NCI-H1930 (cell line): ENCODE data around the gene FARS2.

Source experiments
- DNase-seq, 2 experiments: peaks; one replicate each; lab custom pipeline; 2025; lab: John Stamatoyannopoulos, UW

The FARS2 gene

GRCh38 chr6:5260661-5261544 is at the start of gene FARS2, which contains the start of gene LYRM4:
Gene FARS2 (plus strand): TSS chr6:5261513.
Gene LYRM4 (minus strand): TSS chr6:5260950. CDS start chr6:5260733, 217 bp downstream.
- peak; percentile 78 to 89 for DNase-seq

DNA sequence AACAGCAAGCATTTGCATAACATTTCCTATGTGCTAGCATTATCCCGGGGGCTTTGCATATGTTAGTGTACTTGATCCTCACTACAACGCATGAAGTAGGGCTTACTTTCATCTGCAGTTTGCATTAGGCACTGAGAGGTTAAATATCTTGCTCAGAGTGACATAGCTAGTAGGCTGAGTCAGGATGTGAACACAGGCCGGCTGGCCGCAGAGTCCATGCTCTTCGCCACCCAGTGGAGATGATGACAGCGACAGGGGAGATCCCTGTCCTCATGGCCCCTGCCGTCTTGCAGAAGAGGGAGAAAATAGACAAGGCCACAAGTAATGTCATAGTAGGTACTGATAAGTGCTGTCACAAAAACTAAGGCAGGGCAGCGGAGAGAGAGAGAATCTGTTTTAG is 47.5 kb upstream of the FARS2 start:
- DNase-seq: no peak

- peak in 1 of 2 experiments; percentile 10 for DNase-seq
Observed at GRCh38 chr6:5214570-5215052, 46.7 kb upstream of the FARS2 start.

DNA sequence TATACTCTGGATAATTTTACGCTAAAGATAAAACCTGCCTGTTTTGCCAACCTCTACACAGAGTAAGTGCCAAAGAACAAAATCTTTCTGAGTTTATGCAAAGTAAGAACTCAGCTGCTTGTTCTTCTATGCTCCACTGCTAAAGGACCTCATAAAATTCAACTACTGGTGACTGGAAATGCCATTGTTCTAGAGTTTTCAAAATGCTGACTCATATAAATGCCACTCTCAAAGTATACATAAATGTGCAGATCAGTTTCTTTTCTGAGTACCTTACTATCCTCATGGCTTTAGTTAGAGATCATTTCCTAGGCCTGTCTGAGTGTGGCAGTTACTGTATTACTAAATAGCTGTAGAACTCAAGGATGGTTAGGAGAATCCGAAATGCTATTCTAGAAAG is 46.2 kb upstream of the FARS2 start:
- no peak for DNase-seq

GRCh38 chr6:5215799-5216198 is 45.5 kb upstream of the FARS2 start:
- no peak for DNase-seq

DNA sequence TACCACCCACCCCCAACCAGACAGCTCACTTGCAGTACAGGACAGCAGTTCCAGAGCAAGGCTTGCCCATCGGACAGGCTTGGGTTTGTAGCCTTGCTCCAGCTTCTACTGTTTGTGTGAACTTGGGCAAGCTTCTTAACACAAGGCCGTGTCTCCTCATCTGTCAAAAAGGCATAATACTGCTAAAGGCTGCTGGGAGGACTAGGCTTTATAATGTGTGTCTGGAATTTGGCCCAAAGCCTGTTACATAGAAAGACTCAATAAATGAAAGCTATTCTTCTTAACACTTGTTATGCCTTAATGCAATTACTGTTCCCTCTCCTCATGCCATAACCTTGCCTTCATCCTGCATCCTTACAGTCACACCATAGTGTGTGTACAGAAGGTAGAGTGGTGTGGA is 44.0 kb upstream of the FARS2 start:
- no peak for DNase-seq

DNA sequence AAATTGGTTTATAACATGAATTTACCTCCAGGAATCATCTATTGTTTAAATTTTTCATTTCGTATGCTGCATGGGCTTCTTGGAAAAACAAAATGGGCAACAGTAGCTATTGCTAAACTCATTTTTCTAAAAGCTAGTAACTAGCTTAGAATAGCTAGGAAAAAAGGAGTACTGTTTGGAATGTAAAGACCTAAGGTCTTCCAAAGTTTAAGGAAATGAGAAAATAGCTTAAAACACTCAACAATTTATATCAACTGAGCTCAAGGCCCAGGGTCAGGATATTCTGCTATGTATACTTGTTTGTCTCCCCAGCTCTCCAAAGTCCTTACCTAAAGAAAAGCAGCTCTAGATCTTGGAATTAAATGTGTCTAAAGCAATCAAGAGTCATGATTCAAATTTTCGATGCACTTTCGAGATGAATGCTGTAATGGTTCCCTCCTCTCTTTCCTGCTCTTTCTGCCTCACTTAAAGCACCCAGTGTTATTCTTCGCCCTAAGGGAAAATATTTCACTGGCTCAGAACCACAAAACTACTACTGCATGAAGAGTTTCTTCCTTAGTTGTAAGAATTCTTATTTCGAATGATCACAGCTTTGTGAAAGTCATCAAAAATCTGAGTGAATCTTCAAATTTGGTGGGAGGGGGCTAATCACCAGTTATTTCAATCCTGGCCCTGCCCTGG is 42.2 kb upstream of the FARS2 start:
- DNase-seq: no peak

DNA sequence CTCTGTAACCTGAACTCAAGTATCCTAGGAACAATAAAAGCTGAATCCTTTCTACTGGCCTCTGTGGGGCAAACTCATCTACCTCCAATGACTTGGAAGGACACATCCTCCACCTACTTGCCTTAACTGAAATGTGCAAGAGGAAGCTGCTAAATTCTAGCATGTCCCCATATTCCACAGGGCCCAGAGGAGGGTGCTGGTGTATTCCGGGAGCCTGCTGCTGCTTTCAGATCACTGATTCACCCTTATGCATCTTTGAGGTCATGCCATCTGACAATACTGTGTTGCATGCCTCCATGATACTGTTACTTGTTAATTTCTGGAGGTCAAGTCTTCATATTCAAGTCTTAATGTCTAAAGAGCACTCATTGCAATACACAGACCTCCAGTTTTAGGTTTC is 40.9 kb upstream of the FARS2 start:
- DNase-seq: no peak

DNA sequence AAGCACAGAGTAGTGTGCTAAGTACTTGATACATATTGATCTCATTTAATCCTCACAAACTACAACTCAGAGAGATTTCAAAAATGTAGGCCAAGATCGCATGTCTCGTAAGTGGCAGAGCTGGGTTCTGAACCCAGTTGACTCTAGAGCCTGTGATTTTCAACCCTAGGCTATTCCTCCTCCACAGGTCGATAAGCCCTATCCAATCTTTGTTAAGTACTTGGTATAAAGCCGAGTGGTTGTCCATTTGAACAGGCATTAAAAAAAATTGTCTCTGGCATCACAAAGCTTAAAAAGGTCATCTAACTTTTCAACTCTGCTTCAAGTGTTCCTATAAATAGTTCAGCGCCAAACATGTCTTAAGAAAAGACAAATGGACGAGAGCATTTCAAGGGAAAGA is 38.0 kb upstream of the FARS2 start:
- DNase-seq: no peak

- no peak for DNase-seq
Observed at GRCh38 chr6:5229356-5229755, 32.0 kb upstream of the FARS2 start.

GRCh38 chr6:5230081-5230480 is 31.2 kb upstream of the FARS2 start:
- no peak for DNase-seq

GRCh38 chr6:5231289-5231688 is 30.0 kb upstream of the FARS2 start:
- no peak for DNase-seq

DNA sequence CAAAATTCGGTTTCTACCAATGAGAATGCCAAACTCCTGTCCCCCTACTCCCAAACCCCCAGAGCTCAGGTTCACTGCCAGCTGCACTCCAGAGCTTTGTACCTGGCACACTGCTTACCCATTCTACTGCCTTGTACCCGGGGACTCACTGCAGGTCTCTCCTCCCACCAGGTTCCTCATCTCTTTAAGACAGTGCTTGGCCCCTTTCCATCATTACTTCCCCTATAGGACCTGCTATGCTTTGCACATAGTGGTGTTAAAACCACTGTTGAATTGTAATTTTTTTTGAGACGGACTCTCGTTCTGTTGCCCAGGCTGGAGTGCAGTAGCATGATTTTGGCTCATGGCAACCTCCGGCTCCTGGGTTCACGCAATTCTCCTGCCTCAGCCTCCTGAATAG is 26.4 kb upstream of the FARS2 start:
- no peak for DNase-seq

DNA sequence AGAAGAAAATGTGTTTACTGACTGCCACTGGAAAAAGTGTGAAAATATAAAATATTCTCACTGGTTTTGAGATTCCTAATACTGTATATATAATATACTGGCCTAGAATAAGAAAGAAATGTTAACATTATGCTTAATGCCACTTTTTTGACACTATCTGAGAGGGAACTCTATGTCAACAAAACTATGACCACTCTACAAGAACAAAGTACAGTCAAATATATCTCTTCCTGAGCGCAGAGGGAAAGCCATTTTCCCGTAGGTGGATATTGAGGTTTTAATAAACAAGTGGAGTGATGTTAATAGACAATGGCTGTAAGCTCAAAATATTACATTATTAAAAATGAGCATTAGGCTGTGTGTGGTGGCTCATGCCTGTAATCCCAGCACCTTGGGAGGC is 25.5 kb upstream of the FARS2 start:
- no peak for DNase-seq

GRCh38 chr6:5237805-5238204 is 23.5 kb upstream of the FARS2 start:
- DNase-seq: no peak

DNA sequence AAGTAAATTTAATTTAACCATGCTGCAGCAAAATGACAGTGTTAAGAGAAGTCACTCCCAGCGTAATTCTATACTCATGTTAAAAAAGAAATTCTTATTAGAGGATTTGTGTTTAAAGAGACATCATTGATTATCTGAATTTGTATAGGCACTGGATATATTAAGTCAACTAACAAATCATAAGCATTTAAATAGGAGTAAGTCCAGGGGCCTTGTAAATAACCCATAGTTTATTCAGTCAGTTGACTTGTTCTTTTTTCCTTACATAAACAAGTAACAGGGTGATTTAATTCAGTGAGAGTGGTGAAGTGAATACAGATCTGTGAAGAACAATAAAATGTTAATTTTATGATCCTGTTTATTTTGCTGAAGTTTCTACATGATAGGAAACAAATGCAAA is 23.0 kb upstream of the FARS2 start:
- DNase-seq: no peak

- no peak for DNase-seq
Observed at GRCh38 chr6:5241252-5241651, 20.1 kb upstream of the FARS2 start.

DNA sequence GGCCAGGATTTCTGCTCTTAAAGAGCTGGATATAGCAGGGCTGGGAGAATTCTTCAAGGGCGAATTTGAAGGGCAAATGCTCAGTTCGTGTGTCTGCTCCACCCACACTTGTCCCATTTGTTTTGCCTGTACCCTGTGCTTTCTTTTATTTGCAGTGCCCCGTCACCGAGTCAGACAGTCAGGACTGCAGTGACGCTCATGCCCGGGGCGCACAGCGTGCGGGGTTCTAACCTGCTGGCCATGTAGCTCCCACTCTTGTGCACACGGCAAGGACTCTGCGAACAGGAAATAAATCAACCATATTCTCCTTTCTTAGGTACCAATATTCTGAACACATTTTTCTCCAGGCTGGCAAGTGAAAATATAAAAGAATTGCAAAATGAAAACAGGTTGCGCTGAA is 18.2 kb upstream of the FARS2 start:
- DNase-seq: no peak

- no peak for DNase-seq
Observed at GRCh38 chr6:5246141-5247097, 14.9 kb upstream of the FARS2 start.

GRCh38 chr6:5247201-5247600 is 14.1 kb upstream of the FARS2 start:
- no peak for DNase-seq

- DNase-seq: no peak
Observed at GRCh38 chr6:5248302-5249098, 12.8 kb upstream of the FARS2 start.
